ENCODE measurements around the gene SLC51B.
"Not testable (repeated sequence)": the region's sequence is repeated elsewhere in the genome, so short reads cannot be mapped to it uniquely, and the experiment has no call there.

The SLC51B gene

GRCh38 chr15:65038836-65039235 is 6.4 kb upstream of the SLC51B start:
- no peak overlapping the region for H3K27ac ChIP-seq (ENCODE audit: poor library complexity, severe bottlenecking)
- no peak for DNase-seq (ENCODE audit: low spot score)
- no peak for TF ChIP-seq CTCF (IDR thresholded peaks at IDR 0.05; ENCODE audit: poor library complexity, severe bottlenecking)

GRCh38 chr15:65040461-65040860 is 4.7 kb upstream of the SLC51B start:
- Histone ChIP-seq H3K9me3 (ENCODE audit: severe bottlenecking) (no peaks in the 10 kb centered on the region), H3K4me1 (ENCODE audit: insufficient read depth, poor library complexity, severe bottlenecking) (peaks cover 6% of the 10 kb centered on the region), H3K27ac (ENCODE audit: poor library complexity, severe bottlenecking) (no peak overlapping the region), H3K4me3 (ENCODE audit: severe bottlenecking) (no peak overlapping the region), H3K27me3 (ENCODE audit: insufficient read depth, poor library complexity, severe bottlenecking) (no peaks in the 10 kb centered on the region), H3K36me3 (ENCODE audit: low read depth) (no peaks in the 10 kb centered on the region)
- no peak for TF ChIP-seq CTCF (IDR thresholded peaks at IDR 0.05; ENCODE audit: poor library complexity, severe bottlenecking)
- ATAC-seq (ENCODE audit: low read depth) = no peak
- no peak for DNase-seq (ENCODE audit: low spot score)

More at GRCh38 chr15:65038836-65039235, 6.4 kb upstream of the SLC51B start:
- H3K4me3 ChIP-seq (ENCODE audit: severe bottlenecking) = no peak overlapping the region
- no peaks in the 10 kb centered on the region for H3K4me1 ChIP-seq (ENCODE audit: insufficient read depth, poor library complexity, severe bottlenecking)
- ATAC-seq (ENCODE audit: low read depth) = no peak
- H3K36me3 ChIP-seq (ENCODE audit: low read depth) = no peaks in the 10 kb centered on the region
- no peaks in the 10 kb centered on the region for H3K27me3 ChIP-seq (ENCODE audit: insufficient read depth, poor library complexity, severe bottlenecking)
- H3K9me3 ChIP-seq (ENCODE audit: severe bottlenecking) = no peaks in the 10 kb centered on the region

GRCh38 chr15:65041787-65042186 is 3.4 kb upstream of the SLC51B start:
- no peak for DNase-seq (ENCODE audit: low spot score)
- H3K36me3 ChIP-seq (ENCODE audit: low read depth) = no peaks in the 10 kb centered on the region
- H3K27ac ChIP-seq (ENCODE audit: poor library complexity, severe bottlenecking) = no peak overlapping the region
- peaks cover 6% of the 10 kb centered on the region for H3K4me1 ChIP-seq (ENCODE audit: insufficient read depth, poor library complexity, severe bottlenecking)
- H3K9me3 ChIP-seq (ENCODE audit: severe bottlenecking) = no peaks in the 10 kb centered on the region
- H3K27me3 ChIP-seq (ENCODE audit: insufficient read depth, poor library complexity, severe bottlenecking) = no peaks in the 10 kb centered on the region
- TF ChIP-seq CTCF (IDR thresholded peaks at IDR 0.05; ENCODE audit: poor library complexity, severe bottlenecking) = no peak
- H3K4me3 ChIP-seq (ENCODE audit: severe bottlenecking) = no peak overlapping the region
- no peak for ATAC-seq (ENCODE audit: low read depth)

- H3K27me3 ChIP-seq (ENCODE audit: insufficient read depth, poor library complexity, severe bottlenecking) = no peaks in the 10 kb centered on the region
- ATAC-seq (ENCODE audit: low read depth) (no peak), DNase-seq (ENCODE audit: low spot score) (no peak)
- H3K36me3 ChIP-seq (ENCODE audit: low read depth) = no peaks in the 10 kb centered on the region
- H3K4me1 ChIP-seq (ENCODE audit: insufficient read depth, poor library complexity, severe bottlenecking) = peaks cover 6% of the 10 kb centered on the region
- no peaks in the 10 kb centered on the region for H3K9me3 ChIP-seq (ENCODE audit: severe bottlenecking)
- no peak overlapping the region for H3K27ac ChIP-seq (ENCODE audit: poor library complexity, severe bottlenecking)
- H3K4me3 ChIP-seq (ENCODE audit: severe bottlenecking) = no peak overlapping the region
- no peak for TF ChIP-seq CTCF (IDR thresholded peaks at IDR 0.05; ENCODE audit: poor library complexity, severe bottlenecking)
Observed at GRCh38 chr15:65042776-65043327, 2.3 kb upstream of the SLC51B start.

GRCh38 chr15:65044218-65044617 is 969 bp upstream of the SLC51B start:
- H3K27ac ChIP-seq (ENCODE audit: poor library complexity, severe bottlenecking); H3K4me1 ChIP-seq (ENCODE audit: insufficient read depth, poor library complexity, severe bottlenecking); H3K27me3 ChIP-seq (ENCODE audit: insufficient read depth, poor library complexity, severe bottlenecking); H3K36me3 ChIP-seq (ENCODE audit: low read depth); H3K4me3 ChIP-seq (ENCODE audit: severe bottlenecking); H3K9me3 ChIP-seq (ENCODE audit: severe bottlenecking): not testable (repeated sequence)
- ATAC-seq (ENCODE audit: low read depth) (peak; percentile 93), DNase-seq (ENCODE audit: low spot score) (peak; percentile 60)
